Right forelimb (tissue), 1 donor: ENCODE measurements around the gene DRAXIN.

ENCODE experiments used
- DNase-seq: peaks from one replicate; pipeline ENCODE4 v3.0.0-alpha.2; 2018

The DRAXIN gene

DNA sequence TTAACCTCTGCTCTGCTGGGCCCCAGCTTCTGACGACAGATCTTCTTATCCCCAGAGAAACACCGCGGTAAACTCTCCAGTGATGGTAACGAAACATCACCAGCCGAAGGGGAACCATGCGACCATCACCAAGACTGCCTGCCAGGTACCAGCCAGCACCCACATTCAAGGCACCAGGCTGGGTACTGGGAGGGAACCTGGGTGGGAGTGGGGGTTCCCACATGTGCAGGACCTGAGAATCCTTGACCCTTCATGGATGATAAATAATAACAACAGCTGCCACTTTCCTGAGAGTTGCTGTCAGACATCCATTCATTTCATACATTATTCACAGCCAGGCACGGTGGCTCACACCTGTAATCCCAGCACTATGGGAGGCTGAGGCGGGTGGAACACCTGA is 20.8 kb downstream of the DRAXIN start:
- no peak for DNase-seq

DNA sequence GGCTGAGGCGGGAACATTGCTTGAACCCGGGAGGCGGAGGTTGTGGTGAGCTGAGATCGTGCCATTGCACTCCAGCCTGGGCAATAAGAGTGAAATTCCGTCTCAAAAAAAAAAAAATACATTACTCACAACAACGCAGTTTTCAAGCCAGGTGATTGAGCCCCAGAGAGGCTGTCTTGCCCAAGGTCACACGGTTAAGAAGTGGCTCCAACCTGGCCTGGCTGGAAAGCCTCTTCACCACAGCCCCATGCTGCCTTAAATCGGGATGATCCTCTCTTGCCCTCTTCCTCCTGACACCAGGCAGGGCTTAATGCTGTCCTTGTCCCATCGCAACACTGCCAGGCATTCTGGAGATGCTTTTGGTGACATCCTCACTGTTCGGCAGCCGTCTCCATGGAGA is 21.6 kb downstream of the DRAXIN start:
- no peak for DNase-seq

DNA sequence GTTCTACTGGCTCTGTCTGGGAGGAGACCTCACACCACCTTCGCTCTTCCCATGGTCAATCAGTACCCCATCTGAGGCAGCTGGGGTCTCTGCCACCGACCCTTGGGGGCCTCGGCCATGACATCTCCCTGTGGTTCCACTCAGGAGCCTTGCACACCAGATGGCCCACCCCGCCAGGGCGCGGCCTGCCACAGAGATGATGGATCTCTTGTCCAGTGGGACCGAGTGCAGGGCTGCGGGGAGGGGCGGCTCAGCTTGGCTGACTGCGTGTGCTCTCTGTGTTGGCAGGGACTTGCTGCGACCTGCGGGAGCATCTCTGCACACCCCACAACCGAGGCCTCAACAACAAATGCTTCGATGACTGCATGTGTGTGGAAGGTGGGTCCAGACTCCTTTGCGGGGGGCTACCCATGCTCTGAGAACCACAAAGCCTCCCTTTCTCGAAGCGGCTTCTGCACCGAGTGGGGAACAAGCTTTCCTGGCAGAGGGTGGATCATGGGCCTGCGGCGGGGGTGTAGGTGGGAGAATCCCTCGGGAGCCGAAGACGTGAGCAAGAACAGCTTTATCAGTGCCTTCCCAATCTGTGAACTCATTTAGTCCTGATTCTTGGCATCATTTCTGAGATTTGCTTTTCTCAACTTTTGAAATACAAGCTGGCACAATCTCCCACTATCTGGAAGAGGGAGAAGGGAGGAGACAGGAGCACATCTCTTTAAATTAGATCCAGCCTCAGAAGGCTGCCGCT is 23.5 kb downstream of the DRAXIN start:
- DNase-seq: no peak

DNA sequence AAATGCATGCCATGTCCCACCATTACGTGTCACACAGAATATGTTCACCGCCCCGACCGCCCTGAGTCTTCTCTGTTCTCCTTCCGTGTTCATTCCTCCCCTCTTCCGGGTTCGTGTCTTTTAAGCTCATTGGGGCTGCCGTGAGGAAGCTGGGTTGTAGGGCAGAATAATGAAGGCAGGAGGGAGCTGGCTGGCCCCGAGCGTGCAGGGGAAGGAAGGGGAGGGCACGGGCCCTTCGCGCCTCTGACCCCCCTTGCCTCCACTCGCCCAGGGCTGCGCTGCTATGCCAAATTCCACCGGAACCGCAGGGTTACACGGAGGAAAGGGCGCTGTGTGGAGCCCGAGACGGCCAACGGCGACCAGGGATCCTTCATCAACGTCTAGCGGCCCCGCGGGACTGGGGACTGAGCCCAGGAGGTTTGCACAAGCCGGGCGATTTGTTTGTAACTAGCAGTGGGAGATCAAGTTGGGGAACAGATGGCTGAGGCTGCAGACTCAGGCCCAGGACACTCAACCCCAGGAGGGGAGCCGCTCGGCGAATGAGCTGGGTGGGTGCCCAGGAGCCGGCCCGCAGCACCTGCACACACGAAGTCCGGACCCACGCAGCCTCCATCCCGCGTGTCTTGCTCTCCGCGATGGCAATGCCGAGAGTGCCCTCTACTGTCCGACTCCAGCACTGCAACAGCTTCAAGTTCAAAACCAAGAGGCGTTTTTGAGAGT is 28.0 kb downstream of the DRAXIN start:
- peak; percentile 85 for DNase-seq

DNA sequence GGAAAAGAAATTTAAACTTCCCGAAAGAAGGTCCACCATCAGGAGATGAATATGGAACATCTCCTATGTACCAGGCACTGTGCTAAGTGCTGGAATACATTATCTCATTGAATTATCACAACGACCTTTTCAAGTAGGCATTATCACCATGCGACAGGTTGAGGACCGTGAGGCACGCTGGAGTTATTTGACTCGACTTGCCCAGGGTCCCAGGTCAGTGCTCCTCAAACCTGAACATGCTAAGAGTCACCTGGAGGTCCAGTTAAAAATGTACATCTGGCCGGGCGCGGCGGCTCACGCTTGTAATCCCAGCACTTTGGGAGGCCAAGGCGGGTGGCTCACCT is 28.5 kb downstream of the DRAXIN start:
- DNase-seq: no peak

DNA sequence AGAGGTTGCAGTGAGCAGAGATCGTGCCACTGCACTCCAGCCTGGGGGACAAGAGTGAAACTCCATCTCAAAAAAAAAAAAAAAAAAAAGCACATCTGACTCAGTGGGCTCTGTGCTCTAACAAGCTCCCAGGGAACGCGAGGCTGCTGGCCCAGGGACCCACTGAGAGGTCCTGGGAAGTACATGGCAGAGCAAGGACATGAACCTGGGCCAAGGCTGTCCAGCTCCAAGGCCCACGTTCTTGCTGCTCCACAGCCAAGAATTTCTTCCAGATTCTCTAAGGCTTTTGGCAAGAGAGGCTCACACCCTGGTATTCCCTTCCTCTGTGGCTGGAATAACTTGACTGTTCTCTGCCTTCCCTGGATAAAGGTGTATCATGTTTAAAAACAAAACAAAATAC is 29.0 kb downstream of the DRAXIN start:
- DNase-seq: no peak

DNA sequence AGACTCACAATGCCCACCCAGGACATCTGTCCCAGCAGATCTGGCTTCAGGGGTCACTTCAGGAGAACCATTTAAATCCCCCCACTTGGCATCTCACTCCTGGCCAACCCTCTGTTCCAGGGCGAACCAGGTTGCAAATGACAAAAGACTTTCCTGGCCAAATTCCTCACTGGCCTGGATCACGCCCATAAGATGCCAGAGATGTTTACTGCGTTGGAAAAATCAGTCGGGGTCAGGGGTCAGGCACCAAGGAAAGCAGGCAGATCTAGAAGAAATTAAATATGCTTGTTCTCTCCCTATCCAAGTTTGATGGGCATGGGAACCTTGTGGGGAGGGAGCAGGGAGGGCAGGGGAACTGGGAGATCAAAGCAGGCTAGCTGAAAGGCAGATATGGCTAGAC is 29.8 kb downstream of the DRAXIN start:
- DNase-seq: no peak

DNA sequence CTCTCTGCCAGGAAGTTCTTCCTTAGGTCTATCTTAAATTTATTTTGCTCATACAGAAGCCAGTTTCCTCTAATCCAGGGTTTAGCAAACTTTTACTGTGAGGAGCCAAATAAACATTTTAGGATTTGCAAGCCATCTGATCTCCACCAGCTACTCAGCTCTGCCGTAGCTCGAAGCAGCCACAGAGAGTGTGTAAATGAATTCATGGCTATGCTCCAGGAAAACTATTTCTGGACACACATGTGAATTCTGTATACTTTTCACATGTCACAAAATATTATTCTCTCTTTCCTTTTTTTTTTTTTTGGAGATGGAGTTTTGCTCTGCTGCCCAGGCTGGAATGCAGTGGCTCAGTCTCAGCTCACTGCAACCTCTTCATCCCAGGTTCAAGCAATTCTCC is 31.0 kb downstream of the DRAXIN start:
- no peak for DNase-seq

DNA sequence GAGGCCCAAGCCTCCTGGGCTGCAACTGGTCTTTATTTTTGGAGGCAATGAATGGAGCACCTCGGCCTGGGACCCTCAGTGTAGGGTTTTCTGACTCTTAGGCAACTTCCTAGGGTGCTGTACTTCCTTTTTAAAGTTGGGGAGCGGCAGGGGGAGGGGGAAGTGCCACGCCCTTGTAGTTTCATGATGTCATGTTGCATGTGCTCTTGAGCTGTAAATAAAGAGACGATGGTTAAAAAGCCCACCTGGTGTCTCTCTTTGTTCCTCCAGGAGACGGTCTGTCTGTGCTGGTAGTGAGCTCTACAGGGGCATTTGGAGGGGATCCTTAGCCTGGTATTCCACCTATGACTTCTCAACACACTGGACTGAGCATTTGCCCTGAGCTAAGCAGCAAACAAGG is 34.1 kb downstream of the DRAXIN start:
- DNase-seq: no peak

DNA sequence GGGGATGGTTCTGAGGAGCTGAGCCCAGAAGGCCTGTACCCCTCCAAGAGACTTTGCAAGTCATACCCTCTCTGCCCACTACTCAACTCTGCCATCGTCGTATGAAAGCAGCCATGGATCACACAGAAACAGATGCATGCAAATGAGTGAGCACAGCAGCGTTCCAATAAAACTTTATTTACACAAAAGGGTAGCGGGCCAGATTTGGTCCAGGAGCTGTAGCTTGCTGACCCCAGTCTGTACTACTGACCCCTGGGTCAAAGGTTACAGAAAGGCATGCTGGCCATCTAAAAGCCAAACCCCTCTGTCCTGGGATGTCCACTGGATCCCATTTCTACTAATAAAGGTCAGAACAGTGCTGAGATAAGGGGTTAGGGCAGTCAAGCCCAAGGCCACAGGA is 35.6 kb downstream of the DRAXIN start:
- DNase-seq: no peak

DNA sequence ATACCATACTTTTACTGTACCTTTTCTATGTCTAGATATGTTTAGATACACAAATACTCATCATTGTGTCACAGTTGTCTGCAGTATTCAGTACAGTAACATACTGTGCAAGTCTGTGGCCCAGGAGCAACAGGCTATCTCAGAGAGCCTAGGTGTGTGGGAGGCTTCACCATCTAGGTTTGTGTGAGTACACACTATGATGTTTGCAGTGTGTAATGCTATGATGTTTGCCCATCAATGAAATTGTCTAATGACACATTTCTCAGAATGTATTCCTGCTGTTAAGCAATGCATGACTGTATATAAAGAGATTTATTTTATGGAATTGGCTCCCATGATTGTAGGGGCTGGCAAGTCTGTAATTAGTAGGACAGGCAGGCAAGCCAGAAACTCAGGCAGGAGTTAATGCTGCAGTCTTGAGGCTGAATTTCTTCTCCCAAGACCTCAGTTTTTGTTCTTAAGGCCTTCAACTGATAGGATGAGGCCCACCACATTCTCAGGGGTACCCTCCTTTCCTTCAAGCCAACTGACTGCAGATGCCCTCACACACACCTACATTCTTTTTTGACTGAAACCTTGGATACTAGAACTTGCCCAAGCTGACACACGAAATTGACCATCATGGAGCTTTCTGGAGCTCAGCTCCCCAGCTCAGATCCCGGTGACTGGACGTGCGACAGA is 36.8 kb downstream of the DRAXIN start:
- DNase-seq: no peak

DNA sequence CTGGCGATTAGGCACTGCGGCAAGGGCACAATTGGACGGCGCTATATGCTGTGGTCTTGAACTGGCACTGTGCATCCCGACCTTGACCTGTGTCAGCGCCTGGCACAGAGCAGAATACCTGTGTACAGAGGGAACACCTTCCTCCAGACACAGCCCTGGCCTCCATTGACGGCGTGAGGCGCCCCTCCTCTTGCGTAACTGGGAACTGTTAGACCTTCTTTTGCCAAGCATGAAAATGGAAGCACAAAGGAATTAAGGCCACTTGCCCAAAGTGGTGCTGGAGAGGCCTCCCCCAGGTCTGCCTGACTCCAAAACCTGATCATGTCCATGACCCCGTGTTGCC is 37.6 kb downstream of the DRAXIN start:
- no peak for DNase-seq

DNA sequence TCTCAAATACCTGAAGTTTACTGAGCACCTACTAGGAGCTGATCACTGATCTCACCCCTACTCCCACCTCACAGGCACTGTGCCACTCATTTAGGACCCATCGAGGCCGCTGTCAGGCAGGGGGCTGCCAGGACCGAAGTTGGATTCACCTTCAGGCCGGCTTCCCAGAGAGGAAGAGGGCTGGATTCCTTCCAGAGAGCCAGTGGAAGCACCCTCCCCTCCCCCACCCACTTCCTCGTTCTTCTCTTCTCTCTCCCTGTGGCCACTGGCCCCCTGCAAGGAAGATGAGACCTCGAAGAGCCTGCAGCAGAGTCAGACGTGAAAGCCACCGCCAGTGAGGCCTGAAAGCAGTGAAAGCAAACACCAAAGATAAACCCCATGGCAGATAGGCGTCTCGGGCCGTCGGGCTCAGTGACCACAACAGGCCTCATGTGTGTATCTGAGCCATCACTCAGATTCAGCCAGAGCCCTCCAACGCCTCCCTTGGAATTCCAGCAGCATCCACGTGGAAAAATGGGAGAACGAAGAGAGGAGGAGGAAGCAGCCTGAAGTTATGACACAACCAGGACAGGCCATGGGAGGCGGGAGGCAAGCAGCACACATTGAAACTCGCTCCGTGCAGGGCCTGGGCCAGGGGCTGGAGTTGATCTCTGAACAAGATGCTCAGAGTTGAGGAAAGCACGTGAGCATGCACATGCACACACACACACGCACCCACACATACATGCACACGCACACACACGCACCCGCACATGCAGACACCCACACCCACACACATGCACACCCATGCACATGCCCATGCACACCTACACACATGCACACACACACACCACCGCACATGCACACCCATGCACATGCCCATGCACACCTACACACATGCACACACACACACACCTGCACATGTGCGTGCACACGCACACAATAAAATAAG is 38.3 kb downstream of the DRAXIN start:
- DNase-seq: no peak

DNA sequence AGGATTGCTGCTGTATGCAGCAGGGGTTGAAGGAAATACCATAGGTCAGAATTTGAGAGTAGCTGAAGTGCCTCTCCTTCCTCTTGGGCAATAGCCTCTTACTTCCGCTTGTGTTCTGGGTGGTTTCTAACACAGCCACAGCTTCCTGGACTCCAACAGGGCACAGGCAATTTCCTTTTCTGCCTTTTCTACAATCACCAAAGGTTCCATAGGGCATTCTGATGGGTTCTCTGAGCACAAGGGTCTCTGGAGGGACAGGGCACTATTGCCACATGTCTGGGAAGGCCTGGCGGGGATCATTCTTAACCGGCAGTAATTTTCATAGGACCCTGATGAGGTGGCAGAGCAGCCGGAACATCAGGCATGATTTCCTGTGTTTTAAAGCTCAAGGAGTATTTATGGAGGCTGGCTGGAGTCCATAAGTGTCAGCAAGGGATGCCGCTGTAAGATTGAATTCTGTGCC is 39.0 kb downstream of the DRAXIN start:
- no peak for DNase-seq

DNA sequence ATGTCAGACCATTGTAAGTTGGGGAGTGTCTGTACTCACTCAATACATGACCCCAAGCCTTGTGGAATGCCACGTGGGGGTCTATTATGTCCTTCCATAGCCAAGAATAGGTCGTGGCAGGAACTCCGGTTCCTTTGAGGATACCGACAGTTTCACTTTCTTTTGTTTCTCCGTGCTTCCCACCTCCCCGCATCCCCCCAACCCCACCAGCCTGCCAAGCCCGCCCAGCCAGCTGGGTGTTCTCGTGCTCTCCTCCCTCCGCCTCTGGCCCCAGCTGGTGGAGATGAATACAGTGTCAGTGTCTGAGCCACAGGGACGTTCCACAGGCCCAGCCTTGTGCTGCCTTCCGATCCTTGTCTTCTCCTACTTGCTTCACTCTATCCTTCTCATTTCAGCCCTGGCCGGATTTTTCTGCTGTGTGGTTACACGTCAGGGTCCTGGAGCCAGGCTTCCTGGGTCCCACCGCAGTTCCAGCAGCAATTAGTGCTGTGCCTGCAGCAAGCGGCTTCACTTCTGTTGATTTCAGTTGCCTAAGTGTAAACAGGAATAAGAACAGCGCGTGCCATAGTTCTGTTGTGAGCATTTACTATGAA is 40.3 kb downstream of the DRAXIN start:
- DNase-seq: peak; percentile 89

DNA sequence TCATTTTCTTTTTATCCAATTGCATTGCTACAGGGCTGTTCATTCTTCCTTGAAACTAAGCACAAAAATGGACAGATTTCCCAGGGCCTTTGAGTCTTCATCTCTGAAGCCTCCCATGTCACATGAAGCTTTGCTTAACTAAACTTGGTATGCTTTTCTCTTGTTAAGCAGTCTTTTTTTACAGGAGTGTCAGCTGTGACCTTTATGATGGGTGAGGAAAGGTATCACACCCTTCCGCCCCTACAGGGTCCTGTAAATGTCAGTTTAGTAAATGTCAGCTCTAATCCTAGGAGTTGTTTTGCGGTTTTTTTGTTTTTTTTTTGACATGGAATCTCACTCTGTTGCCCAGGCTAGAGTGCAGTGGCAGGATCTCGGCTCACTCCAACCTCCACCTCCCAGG is 41.8 kb downstream of the DRAXIN start:
- DNase-seq: no peak

DNA sequence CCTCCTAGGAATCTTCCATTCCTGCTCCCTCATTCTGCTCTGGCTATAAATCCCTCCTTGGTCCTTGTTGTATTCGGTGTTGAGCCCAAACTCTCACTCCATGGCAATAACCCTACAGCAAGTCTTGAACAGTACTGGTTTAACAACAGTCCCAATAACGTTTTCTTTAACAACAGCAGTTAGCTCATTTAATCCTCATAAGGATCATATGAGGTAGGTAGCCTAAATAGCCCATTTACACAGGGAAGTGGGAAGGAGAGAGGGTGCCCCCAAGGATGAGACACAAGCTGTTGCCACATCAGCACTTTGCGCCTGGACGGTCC is 44.0 kb downstream of the DRAXIN start:
- DNase-seq: no peak

DNA sequence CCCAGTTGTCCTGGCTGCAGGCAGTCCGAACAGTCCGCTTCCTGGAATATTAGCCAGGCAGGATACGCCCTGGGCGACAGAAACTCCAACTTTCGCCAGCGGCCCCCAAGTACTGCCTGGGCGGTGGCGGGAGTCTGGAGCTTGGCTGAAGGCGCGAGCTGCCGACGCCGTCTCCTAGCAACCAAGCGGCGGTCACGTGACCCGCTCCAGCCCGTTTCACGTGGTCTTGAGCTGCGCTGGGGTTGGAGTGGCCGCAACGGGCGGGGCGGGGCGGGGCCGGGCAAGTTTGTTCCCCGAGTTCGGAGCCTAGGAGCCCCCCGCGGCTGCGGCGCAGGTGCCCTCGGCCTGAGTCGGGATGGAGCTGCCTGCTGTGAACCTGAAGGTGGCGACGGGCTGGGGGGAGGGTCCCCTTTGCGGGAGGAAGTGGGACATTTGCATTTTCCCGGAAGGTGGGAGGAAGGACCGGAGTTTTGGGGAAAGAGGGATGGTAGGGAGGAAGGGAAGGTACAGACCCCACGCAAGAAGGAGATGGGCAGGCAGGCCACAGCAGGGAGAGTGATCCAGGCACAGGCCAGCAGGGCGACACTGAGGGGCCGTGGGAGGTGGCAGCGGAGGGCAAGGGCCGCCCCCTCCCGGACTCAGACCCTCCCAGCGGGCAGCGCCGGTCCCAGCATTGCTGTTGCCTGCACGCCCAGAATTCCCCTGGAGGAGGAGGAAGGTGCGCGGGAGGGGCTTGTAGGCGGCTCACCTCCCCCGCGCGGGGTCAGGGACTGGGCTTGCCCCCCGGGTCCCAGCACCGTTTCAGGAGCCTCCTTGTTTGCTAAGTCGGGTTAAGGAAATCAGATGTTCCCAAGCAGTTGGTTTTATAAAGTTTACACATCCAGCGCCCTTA is 44.6 kb downstream of the DRAXIN start, which contains the start of gene AGTRAP:
Gene AGTRAP (plus strand): TSS at position 283 of the 892 bp plus-strand sequence. CDS start 73 bp downstream, at position 356.
- DNase-seq: peak; percentile 96

DNA sequence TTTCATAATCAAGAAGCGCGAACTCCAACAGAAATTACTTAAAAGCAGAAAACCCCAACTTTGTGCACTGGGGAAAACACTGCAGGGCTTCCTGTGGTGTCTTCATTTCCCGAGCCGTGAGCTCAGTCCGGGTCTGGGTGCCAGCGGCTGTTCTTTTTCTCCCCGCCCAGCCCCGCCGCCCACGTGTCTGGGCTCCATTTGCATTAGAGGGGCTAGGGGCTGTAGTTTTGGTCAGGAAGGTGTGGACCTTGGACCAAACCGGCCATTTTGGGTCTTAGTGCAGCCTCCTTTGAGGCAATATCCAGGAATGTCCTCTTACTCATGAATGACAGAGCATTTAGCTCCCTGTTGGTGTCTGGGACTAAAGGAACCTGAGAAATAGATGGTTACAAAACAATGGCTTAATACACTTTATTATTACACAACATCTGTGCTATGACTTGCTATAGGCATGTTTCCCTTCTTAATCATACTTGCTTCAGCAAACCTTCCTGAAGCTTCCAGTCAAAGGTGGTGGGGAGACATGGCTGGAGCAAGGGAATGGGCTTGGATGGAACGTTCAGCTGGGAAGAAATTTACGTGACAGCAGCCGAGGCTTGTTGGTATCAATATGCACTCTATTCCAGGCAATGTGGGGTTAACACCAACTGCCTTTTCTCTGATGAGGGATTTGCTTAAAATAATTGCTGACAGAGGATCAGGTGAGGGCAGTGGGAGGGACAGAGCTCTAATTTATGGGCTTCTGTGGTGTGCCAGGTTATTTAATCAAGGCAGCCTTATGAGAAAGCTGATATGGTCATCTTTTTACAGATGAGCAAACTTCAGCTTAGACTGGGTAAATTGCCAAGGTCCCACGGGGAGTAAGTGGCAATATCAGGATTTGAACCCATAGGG is 45.5 kb downstream of the DRAXIN start:
- DNase-seq: peak; percentile 65

DNA sequence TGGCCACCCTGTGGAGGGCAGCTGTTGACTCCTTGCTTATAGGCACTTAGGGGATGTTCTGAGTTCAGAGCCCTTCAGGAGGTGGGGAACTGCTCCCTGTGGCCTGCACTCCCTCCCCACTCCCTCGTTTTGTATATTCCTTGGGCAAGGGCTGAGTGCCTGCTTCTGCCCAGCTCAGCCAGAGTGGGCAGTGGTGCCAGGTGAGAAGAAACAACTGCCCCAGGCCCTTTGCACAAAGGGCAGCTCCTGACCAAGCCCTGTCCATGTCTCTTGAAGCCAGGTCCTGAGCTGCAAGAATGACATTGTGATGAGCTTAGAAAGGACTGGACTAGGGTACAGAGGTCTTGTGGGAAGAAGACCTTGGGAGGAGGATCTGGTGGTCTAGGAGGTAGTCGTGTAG is 46.6 kb downstream of the DRAXIN start:
- DNase-seq: no peak

DNA sequence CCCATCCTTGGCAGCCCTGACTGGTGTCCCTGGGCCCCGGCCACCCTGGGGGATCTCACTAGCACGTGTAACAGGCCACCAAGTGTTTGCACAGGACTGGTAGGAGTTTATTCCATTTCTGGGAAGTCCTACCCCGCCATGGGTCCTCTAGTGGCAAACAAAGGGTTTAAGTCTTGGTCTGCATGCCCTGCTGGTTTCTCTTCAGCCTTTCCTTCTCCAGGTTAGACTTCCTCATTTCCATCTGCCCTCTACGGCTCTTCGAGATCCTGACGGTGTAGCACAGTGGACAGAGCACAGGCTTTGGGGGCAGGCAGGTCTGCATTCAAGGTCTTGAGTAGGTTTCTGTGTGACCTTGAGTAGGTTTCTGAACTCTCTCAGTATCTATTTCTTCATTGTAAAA is 47.3 kb downstream of the DRAXIN start:
- DNase-seq: no peak
